AG04450 (cell line): ENCODE data around the gene TOX2. TPM values are rescaled to one million over a fixed set of nuclear protein-coding genes. Genes with fewer than 3 reads are reported as not detected.

Experiments
- CTCF ChIA-PET: fragments of 300-600, 350-600 bp; formaldehyde crosslinking; extraction: SDS; loops from one replicate; lab custom pipeline; 2022; ENCODE audit warnings: antibody characterized with exemption, inconsistent platforms; lab: Charles Lee
- POLR2A ChIA-PET: fragments of 350-600 bp; formaldehyde crosslinking; extraction: SDS; loops from one replicate; lab custom pipeline; 2021; ENCODE audit warnings: antibody characterized with exemption, inconsistent platforms; lab: Yijun Ruan, JAX
- DNase-seq: peaks from one replicate; pipeline ENCODE4 v3.0.0-alpha.2; 2011; ENCODE audit warnings: low read depth, low spot score
- H3K27ac ChIP-seq: one replicate; pipeline ENCODE4 v1.5.1; 2012; ENCODE audit warnings: low read depth, low read length, control low read depth
- H3K27me3 ChIP-seq: one replicate; pipeline ENCODE4 v1.6.0; 2012; ENCODE audit warnings: low read length; ENCODE audit not compliant: control insufficient read depth, insufficient read depth
- H3K4me3 ChIP-seq: 2 replicates; pipeline ENCODE4 v1.5.1; 2011; ENCODE audit warnings: mild to moderate bottlenecking, low read depth, low read length, control low read depth
- H3K9me3 ChIP-seq: 2 replicates; pipeline ENCODE4 v1.5.1; 2012; ENCODE audit warnings: low read length; ENCODE audit not compliant: control insufficient read depth, insufficient read depth
- CTCF ChIP-seq: IDR thresholded peaks from 2 replicates; pipeline ENCODE4 v1.5.1; 2011; ENCODE audit warnings: low read depth, low read length, control low read depth, inconsistent platforms
- polyA plus RNA-seq: library from polyadenylated mRNA; depleted of rRNA; stranded (reverse); fragments of >200 nt; gene quantifications from 2 replicates; pipeline ENCODE4 v1.2.3, GENCODE V29; 2011

TOX2 gene
- polyA plus RNA-seq, 1 experiment, result 10.6 TPM

- H3K27ac ChIP-seq, result no peak overlapping the region
- no peak overlapping the region for H3K4me3 ChIP-seq
- TF ChIP-seq CTCF, result no peak
- no peak for DNase-seq
- H3K9me3 ChIP-seq, result no peaks in the 10 kb centered on the region
- POLR2A ChIA-PET, result no interaction called here
- no peaks in the 10 kb centered on the region for H3K27me3 ChIP-seq
- CTCF ChIA-PET, result interaction anchor here (0.9 kb wide), 2 partner anchors 15 to 65 kb away, joined by 3 read pairs; no protein-coding TSS in a partner anchor
Observed at GRCh38 chr20:44014807-44015732, 100.4 kb downstream of the TOX2 start.

- TF ChIP-seq CTCF, result no peak
- Histone ChIP-seq H3K9me3 (no peaks in the 10 kb centered on the region), H3K27me3 (no peaks in the 10 kb centered on the region), H3K27ac (peak overlapping the region; percentile 11), H3K4me3 (no peak overlapping the region)
- CTCF ChIA-PET, result interaction anchor here (0.9 kb wide), 1 partner anchor 16 kb away, joined by 3 read pairs; no protein-coding TSS in a partner anchor
- no peak for DNase-seq
- POLR2A ChIA-PET, result no interaction called here
Observed at GRCh38 chr20:44015733-44016103, 101.1 kb downstream of the TOX2 start.

GRCh38 chr20:44016525-44016924 lies 101.9 kb downstream of the TOX2 start:
- no peaks in the 10 kb centered on the region for H3K9me3 ChIP-seq
- no peaks in the 10 kb centered on the region for H3K27me3 ChIP-seq
- no peak overlapping the region for H3K4me3 ChIP-seq
- POLR2A ChIA-PET, result no interaction called here
- no peak for TF ChIP-seq CTCF
- no peak overlapping the region for H3K27ac ChIP-seq
- CTCF ChIA-PET, result interaction anchor here (1.8 kb wide), 1 partner anchor 266 kb away, joined by 8 read pairs; no protein-coding TSS in a partner anchor
- DNase-seq, result no peak

- Histone ChIP-seq H3K27me3 (no peaks in the 10 kb centered on the region), H3K4me3 (no peak overlapping the region), H3K9me3 (no peaks in the 10 kb centered on the region), H3K27ac (no peak overlapping the region)
- no peak for TF ChIP-seq CTCF
- POLR2A ChIA-PET, result interaction anchor here (1.4 kb wide), 1 partner anchor 42 kb away, joined by 3 read pairs; no protein-coding TSS in a partner anchor
- DNase-seq, result no peak
- CTCF ChIA-PET, result interaction anchor here (1.8 kb wide), 1 partner anchor 267 kb away, joined by 8 read pairs; no protein-coding TSS in a partner anchor
Observed at GRCh38 chr20:44017211-44017610, 102.6 kb downstream of the TOX2 start.

GRCh38 chr20:44017905-44018258 lies 103.2 kb downstream of the TOX2 start:
- no peak for TF ChIP-seq CTCF
- H3K27ac ChIP-seq, result peak overlapping the region; percentile 52
- ChIA-PET POLR2A (interaction anchor here (1.4 kb wide), 1 partner anchor 43 kb away, joined by 3 read pairs; no protein-coding TSS in a partner anchor), CTCF (interaction anchor here (1.1 to 1.8 kb wide), 2 partner anchors 76 to 267 kb away, joined by 3 to 8 read pairs; no protein-coding TSS in a partner anchor)
- H3K4me3 ChIP-seq, result no peak overlapping the region
- no peaks in the 10 kb centered on the region for H3K9me3 ChIP-seq
- no peaks in the 10 kb centered on the region for H3K27me3 ChIP-seq
- no peak for DNase-seq
